Glutamatergic neuron (in vitro differentiated cells): Measurements from ENCODE around the gene ETV2. TPM values are rescaled to one million over a fixed set of nuclear protein-coding genes. Genes with fewer than 3 reads are reported as not detected.
"Not testable (repeated sequence)": the region's sequence is repeated elsewhere in the genome, so short reads cannot be mapped to it uniquely, and the experiment has no call there.

Source experiments
- DNase-seq: peaks from one replicate; pipeline ENCODE4 v3.0.0; 2022
- H3K27ac Mint-ChIP-seq: one replicate; pipeline ENCODE4 v1.8.0; 2020; ENCODE audit warnings: mild to moderate bottlenecking, mixed read lengths, inconsistent platforms; ENCODE audit not compliant: unreplicated experiment
- H3K27me3 Mint-ChIP-seq: one replicate; pipeline ENCODE4 v1.8.0; 2020; ENCODE audit warnings: mild to moderate bottlenecking, moderate library complexity, mixed read lengths, inconsistent platforms; ENCODE audit not compliant: unreplicated experiment
- H3K36me3 Mint-ChIP-seq: one replicate; pipeline ENCODE4 v1.8.0; 2020; ENCODE audit warnings: mild to moderate bottlenecking, mixed read lengths, inconsistent platforms; ENCODE audit not compliant: unreplicated experiment
- H3K4me1 Mint-ChIP-seq: one replicate; pipeline ENCODE4 v1.8.0; 2020; ENCODE audit warnings: mild to moderate bottlenecking, low read depth, mixed read lengths, inconsistent platforms; ENCODE audit not compliant: unreplicated experiment
- H3K4me3 Mint-ChIP-seq: one replicate; pipeline ENCODE4 v1.8.0; 2020; ENCODE audit warnings: mild to moderate bottlenecking, mixed read lengths, inconsistent platforms; ENCODE audit not compliant: unreplicated experiment
- H3K9me3 Mint-ChIP-seq: one replicate; pipeline ENCODE4 v1.8.0; 2020; ENCODE audit warnings: mild to moderate bottlenecking, moderate library complexity, mixed read lengths, inconsistent platforms; ENCODE audit not compliant: unreplicated experiment
- CTCF ChIP-seq: fragments of 200-600 bp; sonication (generic); IDR thresholded peaks from one replicate; pipeline ENCODE4 v1.5.0; 2021; ENCODE audit not compliant: partially characterized antibody, unreplicated experiment
- total RNA-seq: library from RNA; stranded (reverse); fragmentation: NEBNext Ultra II Directional; extraction: Animal tissue kit (Norgen Biotek cat#: 25700); gene quantifications from one replicate; pipeline ENCODE4 v1.2.1, GENCODE V29; 2021; ENCODE audit not compliant: unreplicated experiment

Gene ETV2
- total RNA-seq, 1 donor from 2014 or later: 1.3 TPM

GRCh38 chr19:35673121-35673804 is 31.7 kb downstream of the ETV2 start:
- TF ChIP-seq CTCF: no peak
- Mint-ChIP-seq H3K9me3 (no peaks in the 10 kb centered on the region), H3K27ac (no peak overlapping the region), H3K4me1 (peaks cover 1% of the 10 kb centered on the region), H3K27me3 (peaks cover 2% of the 10 kb centered on the region), H3K4me3 (peak overlapping the region; percentile 34), H3K36me3 (no peaks in the 10 kb centered on the region)
- peak; percentile 37 for DNase-seq

DNA sequence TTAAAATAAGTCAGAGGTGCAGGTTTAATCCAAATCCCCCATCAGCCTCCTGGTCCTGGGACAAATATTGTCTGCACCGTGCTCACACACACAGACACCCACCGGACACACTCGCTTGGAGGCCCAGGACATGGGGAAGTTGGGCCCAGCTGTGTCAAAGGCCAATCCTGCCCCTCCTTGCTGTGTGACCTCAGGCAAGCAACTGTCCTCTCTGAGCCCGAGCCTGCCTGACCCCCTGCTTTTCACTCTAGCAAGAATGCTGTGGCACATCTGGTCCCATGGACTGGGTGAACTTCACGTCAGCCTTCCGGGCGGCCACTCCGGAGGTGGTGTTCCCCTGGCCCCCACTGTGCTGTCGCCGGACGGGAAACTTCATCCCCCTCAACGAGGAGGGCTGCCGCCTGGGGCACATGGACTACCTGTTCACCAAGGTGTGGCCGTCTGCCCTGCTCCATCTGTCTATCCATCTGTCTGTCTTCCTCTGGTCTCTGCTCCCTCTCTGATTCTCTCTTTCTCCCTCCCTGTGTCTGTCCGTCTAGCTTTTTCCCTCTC is 34.1 kb downstream of the ETV2 start:
- peaks cover 2% of the 10 kb centered on the region for H3K27me3 Mint-ChIP-seq
- DNase-seq: no peak
- no peak overlapping the region for H3K27ac Mint-ChIP-seq
- H3K4me1 Mint-ChIP-seq: peaks cover 1% of the 10 kb centered on the region
- no peak for TF ChIP-seq CTCF
- no peaks in the 10 kb centered on the region for H3K36me3 Mint-ChIP-seq
- no peaks in the 10 kb centered on the region for H3K9me3 Mint-ChIP-seq
- no peak overlapping the region for H3K4me3 Mint-ChIP-seq

DNA sequence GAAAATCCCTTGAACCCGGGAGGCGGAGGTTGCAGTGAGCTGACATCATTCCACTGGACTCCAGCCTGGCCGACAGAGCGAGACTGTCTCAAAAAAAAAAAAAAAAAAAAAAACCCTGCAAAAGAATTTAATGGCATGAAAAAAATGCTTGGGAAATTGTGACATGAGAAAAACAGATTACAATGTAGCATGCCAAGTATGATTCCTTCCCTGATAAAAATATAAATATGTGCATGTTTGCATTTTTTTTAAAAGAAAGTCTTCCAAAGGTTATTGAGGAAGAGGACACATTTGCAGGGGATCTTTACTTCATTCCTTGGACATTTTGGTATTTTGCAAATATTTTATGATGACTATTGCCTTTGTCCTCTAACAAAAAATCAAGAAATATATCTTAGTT is 48.3 kb downstream of the ETV2 start:
- no peaks in the 10 kb centered on the region for H3K36me3 Mint-ChIP-seq
- no peak overlapping the region for H3K27ac Mint-ChIP-seq
- DNase-seq: no peak
- H3K4me3 Mint-ChIP-seq: no peak overlapping the region
- H3K4me1 Mint-ChIP-seq: no peaks in the 10 kb centered on the region
- TF ChIP-seq CTCF: no peak
- no peaks in the 10 kb centered on the region for H3K9me3 Mint-ChIP-seq
- no peaks in the 10 kb centered on the region for H3K27me3 Mint-ChIP-seq

DNA sequence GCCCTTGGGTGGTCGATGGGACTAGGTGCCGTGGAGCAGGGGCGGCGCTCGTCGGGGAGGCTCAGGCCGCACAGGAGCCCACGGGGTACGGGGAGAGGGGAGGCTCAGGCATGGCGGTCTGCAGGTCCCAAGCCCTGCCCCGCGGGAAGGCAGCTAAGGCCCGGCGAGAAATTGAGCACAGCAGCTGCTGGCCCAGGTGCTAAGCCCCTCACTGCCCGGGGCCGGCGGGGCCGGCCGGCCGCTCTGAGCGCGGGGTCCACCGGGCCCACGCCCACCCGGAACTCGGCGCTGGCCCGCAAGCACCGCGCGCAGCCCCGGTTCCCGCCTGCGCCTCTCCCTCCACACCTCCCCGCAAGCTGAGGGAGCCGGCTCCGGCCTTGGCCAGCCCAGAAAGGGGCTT is 49.6 kb downstream of the ETV2 start:
- not testable (repeated sequence) for H3K9me3 Mint-ChIP-seq, H3K4me3 Mint-ChIP-seq

DNA sequence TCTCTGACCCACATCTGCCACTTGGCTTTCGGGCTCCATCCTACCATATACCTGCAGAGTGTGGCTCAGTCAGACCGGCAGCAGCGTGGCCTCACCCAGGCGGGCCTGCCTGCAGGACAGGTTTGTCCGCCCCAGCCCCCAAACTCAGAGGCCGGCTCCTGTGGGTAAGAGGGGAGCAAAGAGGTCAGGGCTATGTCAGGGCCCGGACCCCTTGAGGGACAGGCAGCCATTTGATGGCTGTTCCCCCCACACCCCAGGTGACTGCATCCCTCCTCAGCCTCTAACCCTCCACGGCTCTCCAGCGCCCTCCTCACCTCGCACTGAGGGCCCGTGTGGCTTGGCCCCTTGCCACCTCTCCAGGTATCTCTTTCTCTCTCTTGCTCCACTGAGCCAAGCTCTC is 50.5 kb downstream of the ETV2 start:
- no peaks in the 10 kb centered on the region for H3K36me3 Mint-ChIP-seq
- H3K4me1 Mint-ChIP-seq: no peaks in the 10 kb centered on the region
- H3K27me3 Mint-ChIP-seq: no peaks in the 10 kb centered on the region
- no peaks in the 10 kb centered on the region for H3K9me3 Mint-ChIP-seq
- no peak for TF ChIP-seq CTCF
- H3K4me3 Mint-ChIP-seq: peak overlapping the region; percentile 38
- DNase-seq: no peak
- H3K27ac Mint-ChIP-seq: no peak overlapping the region

More for the DNA sequence above, 49.6 kb downstream of the ETV2 start:
- not testable (repeated sequence) for H3K36me3 Mint-ChIP-seq, H3K4me1 Mint-ChIP-seq, H3K27me3 Mint-ChIP-seq, DNase-seq, H3K27ac Mint-ChIP-seq
